ENCODE data around the gene TUBB1. TPM values are rescaled to one million over a fixed set of nuclear protein-coding genes. Genes with fewer than 3 reads are reported as not detected.

TUBB1 gene
- total RNA-seq, 1 experiment from 2014 or later: not detected

GRCh38 chr20:59017493-59018231 lies 1.6 kb upstream of the TUBB1 start:
- peaks cover 15% of the 10 kb centered on the region for H3K4me1 ChIP-seq (ENCODE audit: insufficient read depth, low read length, poor library complexity, severe bottlenecking)
- ChIA-PET CTCF (no interaction called here), POLR2A (ENCODE audit: low non-redundant PET) (no interaction called here)
- no peak for TF ChIP-seq EZH2 (IDR thresholded peaks at IDR 0.05; ENCODE audit: borderline replicate concordance, low read depth, low read length, poor library complexity, severe bottlenecking)
- no peak for TF ChIP-seq CTCF (conservative IDR thresholded peaks at IDR 0.05; ENCODE audit: low read depth, low read length)
- no peak for DNase-seq (ENCODE audit: low spot score)
- no TSS peak for BruUV-seq (replicated peaks)
- H3K9me3 ChIP-seq (ENCODE audit: low read depth, low read length, poor library complexity, severe bottlenecking): no peaks in the 10 kb centered on the region
- intact Hi-C loops (cut with micrococcal nuclease; ENCODE audit: unreplicated experiment): no loop called here
- H3K27ac ChIP-seq (ENCODE audit: low read depth, low read length, poor library complexity, severe bottlenecking): no peak overlapping the region
- no peaks in the 10 kb centered on the region for H3K27me3 ChIP-seq (replicated peaks; ENCODE audit: insufficient read depth, low read depth, low read length, poor library complexity)
- no peaks in the 10 kb centered on the region for H3K36me3 ChIP-seq (ENCODE audit: insufficient read depth, low read length, poor library complexity, severe bottlenecking)
- H3K4me3 ChIP-seq (ENCODE audit: low read depth, low read length, poor library complexity, severe bottlenecking): no peak overlapping the region

GRCh38 chr20:59018817-59019216 lies 412 bp upstream of the TUBB1 start:
- no peaks in the 10 kb centered on the region for H3K36me3 ChIP-seq (ENCODE audit: insufficient read depth, low read length, poor library complexity, severe bottlenecking)
- H3K27ac ChIP-seq (ENCODE audit: low read depth, low read length, poor library complexity, severe bottlenecking): no peak overlapping the region
- H3K4me1 ChIP-seq (ENCODE audit: insufficient read depth, low read length, poor library complexity, severe bottlenecking): peaks cover 15% of the 10 kb centered on the region
- ChIA-PET POLR2A (ENCODE audit: low non-redundant PET) (no interaction called here), CTCF (interaction anchor here (0.6 kb wide), 1 partner anchor 270 kb away, joined by 6 read pairs; no protein-coding TSS in a partner anchor)
- DNase-seq (ENCODE audit: low spot score): no peak
- H3K9me3 ChIP-seq (ENCODE audit: low read depth, low read length, poor library complexity, severe bottlenecking): no peaks in the 10 kb centered on the region
- no TSS peak for BruUV-seq (replicated peaks)
- H3K27me3 ChIP-seq (replicated peaks; ENCODE audit: insufficient read depth, low read depth, low read length, poor library complexity): no peaks in the 10 kb centered on the region
- no peak overlapping the region for H3K4me3 ChIP-seq (ENCODE audit: low read depth, low read length, poor library complexity, severe bottlenecking)
- TF ChIP-seq CTCF (conservative IDR thresholded peaks at IDR 0.05; ENCODE audit: low read depth, low read length) (no peak), EZH2 (IDR thresholded peaks at IDR 0.05; ENCODE audit: borderline replicate concordance, low read depth, low read length, poor library complexity, severe bottlenecking) (no peak)
- intact Hi-C loops (cut with micrococcal nuclease; ENCODE audit: unreplicated experiment): no loop called here

GRCh38 chr20:59020938-59021551 lies 1.8 kb downstream of the TUBB1 start:
- ChIA-PET POLR2A (ENCODE audit: low non-redundant PET) (no interaction called here), CTCF (no interaction called here)
- H3K4me1 ChIP-seq (ENCODE audit: insufficient read depth, low read length, poor library complexity, severe bottlenecking): peaks cover 15% of the 10 kb centered on the region
- peak overlapping the region; percentile 74 for H3K27ac ChIP-seq (ENCODE audit: low read depth, low read length, poor library complexity, severe bottlenecking)
- intact Hi-C loops (cut with micrococcal nuclease; ENCODE audit: unreplicated experiment): no loop called here
- peaks cover 21% of the 10 kb centered on the region for H3K36me3 ChIP-seq (ENCODE audit: insufficient read depth, low read length, poor library complexity, severe bottlenecking)
- DNase-seq (ENCODE audit: low spot score): peak; percentile 63
- no peaks in the 10 kb centered on the region for H3K9me3 ChIP-seq (ENCODE audit: low read depth, low read length, poor library complexity, severe bottlenecking)
- TF ChIP-seq EZH2 (IDR thresholded peaks at IDR 0.05; ENCODE audit: borderline replicate concordance, low read depth, low read length, poor library complexity, severe bottlenecking) (no peak), CTCF (conservative IDR thresholded peaks at IDR 0.05; ENCODE audit: low read depth, low read length) (no peak)
- no peaks in the 10 kb centered on the region for H3K27me3 ChIP-seq (replicated peaks; ENCODE audit: insufficient read depth, low read depth, low read length, poor library complexity)
- BruUV-seq (replicated peaks): no TSS peak
- H3K4me3 ChIP-seq (ENCODE audit: low read depth, low read length, poor library complexity, severe bottlenecking): no peak overlapping the region

Data from A673 (cell line).